Activated CD4-positive, alpha-beta T cell treated with anti-CD3 and anti-CD28 coated beads for 24 hours (primary cell): ENCODE results near the gene DOCK1.

Source experiments
- DNase-seq, 2 donors: peaks; one replicate each; pipeline ENCODE4 v3.0.0-alpha.2; 2020; ENCODE audit warnings: low read depth in 2 of 2

The DOCK1 gene

GRCh38 chr10:127426746-127427145, 521.5 kb downstream of the DOCK1 start:
- DNase-seq, result no peak

GRCh38 chr10:127427926-127428325, 522.7 kb downstream of the DOCK1 start:
- DNase-seq, result no peak

- no peak for DNase-seq
These were observed 523.3 kb downstream of the DOCK1 start for GRCh38 chr10:127428385-127428980.

GRCh38 chr10:127429601-127430312, 524.5 kb downstream of the DOCK1 start:
- DNase-seq, result no peak

- no peak for DNase-seq
These were observed 526.3 kb downstream of the DOCK1 start for GRCh38 chr10:127431525-127431924.

GRCh38 chr10:127434006-127434405, 528.8 kb downstream of the DOCK1 start:
- no peak for DNase-seq

- DNase-seq, result no peak
These were observed 530.0 kb downstream of the DOCK1 start for GRCh38 chr10:127435246-127435645.

GRCh38 chr10:127440371-127440770, 535.1 kb downstream of the DOCK1 start:
- no peak for DNase-seq

GRCh38 chr10:127441350-127442219, 536.4 kb downstream of the DOCK1 start:
- DNase-seq, result no peak

GRCh38 chr10:127442220-127442525, 536.9 kb downstream of the DOCK1 start:
- DNase-seq, result no peak

- DNase-seq, result no peak
These were observed 538.9 kb downstream of the DOCK1 start for GRCh38 chr10:127444155-127444554.

GRCh38 chr10:127447197-127447596, 542.0 kb downstream of the DOCK1 start:
- DNase-seq, result no peak

- DNase-seq, result no peak
These were observed 544.3 kb downstream of the DOCK1 start for GRCh38 chr10:127449490-127449889.

- no peak for DNase-seq
These were observed 545.4 kb downstream of the DOCK1 start for GRCh38 chr10:127450644-127451043.

GRCh38 chr10:127451628-127452027, 546.4 kb downstream of the DOCK1 start:
- DNase-seq, result no peak

- no peak for DNase-seq
These were observed 547.3 kb downstream of the DOCK1 start for GRCh38 chr10:127452568-127452967.

- no peak for DNase-seq
These were observed 548.5 kb downstream of the DOCK1 start for GRCh38 chr10:127453706-127454105.

GRCh38 chr10:127456122-127456521, 550.9 kb downstream of the DOCK1 start:
- no peak for DNase-seq

GRCh38 chr10:127458016-127458810, 553.0 kb downstream of the DOCK1 start:
- no peak for DNase-seq

- no peak for DNase-seq
These were observed 553.6 kb downstream of the DOCK1 start for GRCh38 chr10:127458829-127459228.

- no peak for DNase-seq
These were observed 554.7 kb downstream of the DOCK1 start for GRCh38 chr10:127459918-127460317.
